PC-9 (cell line): Measurements from ENCODE around the gene KIAA1217. TPM values are rescaled to one million over a fixed set of nuclear protein-coding genes. Genes with fewer than 3 reads are reported as not detected.
A peak's percentile ranks its signal among the peaks of the same experiment; 100 is the strongest.

Experiments
- BruUV-seq: library from RNA; stranded (reverse); fragments of 400-500 nt; replicated peaks from 2 replicates; lab custom pipeline; 2021; lab: Mats Ljungman, UMichigan
- CTCF ChIA-PET: fragments of 300-600 bp; sonication (Branson Sonifier 250); formaldehyde crosslinking; loops from one replicate; lab custom pipeline; 2022; ENCODE audit warnings: antibody characterized with exemption; lab: Charles Lee
- POLR2A ChIA-PET: fragments of 300-600 bp; sonication (Branson Sonifier 250); formaldehyde crosslinking; loops from one replicate; lab custom pipeline; 2022; ENCODE audit warnings: antibody characterized with exemption; ENCODE audit not compliant: unreplicated experiment; lab: Charles Lee
- DNase-seq, 2 experiments: peaks; one replicate each; pipeline versions ENCODE4 v3.0.0 to v3.0.0-alpha.2; 2015 to 2022; ENCODE audit warnings: mixed read lengths in 1 of 2
- H2AFZ ChIP-seq: fragments of 200-600 bp; sonication (generic); 2 replicates; pipeline ENCODE4 v1.8.1; 2017; ENCODE audit warnings: antibody characterized with exemption
- H3F3A ChIP-seq: fragments of 200-600 bp; sonication (generic); 2 replicates; pipeline ENCODE4 v1.8.1; 2017; ENCODE audit warnings: antibody characterized with exemption, mild to moderate bottlenecking, low read depth; ENCODE audit not compliant: insufficient read depth
- H3K27ac ChIP-seq: fragments of 200-600 bp; sonication (generic); 2 replicates; pipeline ENCODE4 v1.6.1; 2016; ENCODE audit warnings: mixed run types
- H3K27me3 ChIP-seq: fragments of 200-600 bp; sonication (generic); 2 replicates; pipeline ENCODE4 v1.6.1; 2016; ENCODE audit warnings: low read depth, mixed run types; ENCODE audit not compliant: insufficient read depth
- H3K36me3 ChIP-seq: fragments of 200-600 bp; sonication (generic); 2 replicates; pipeline ENCODE4 v1.6.1; 2016; ENCODE audit warnings: low read depth, mixed run types
- H3K4me1 ChIP-seq: fragments of 200-600 bp; sonication (generic); replicated peaks from 2 replicates; pipeline ENCODE4 v1.6.1; 2016; ENCODE audit warnings: mixed run types; ENCODE audit not compliant: insufficient read depth
- H3K4me2 ChIP-seq: fragments of 200-600 bp; sonication (generic); 2 replicates; pipeline ENCODE4 v1.6.1; 2017; ENCODE audit warnings: mixed run types
- H3K4me3 ChIP-seq: fragments of 200-600 bp; sonication (generic); 2 replicates; pipeline ENCODE4 v1.6.1; 2016; ENCODE audit warnings: mixed run types
- H3K79me2 ChIP-seq: fragments of 200-600 bp; sonication (generic); 2 replicates; pipeline ENCODE4 v1.6.1; 2017; ENCODE audit warnings: low read depth, mixed run types
- H3K9me2 ChIP-seq: fragments of 200-600 bp; sonication (generic); 2 replicates; pipeline ENCODE4 v1.8.1; 2017; ENCODE audit warnings: mild to moderate bottlenecking; ENCODE audit not compliant: insufficient read depth
- H3K9me3 ChIP-seq: fragments of 200-600 bp; sonication (generic); 2 replicates; pipeline ENCODE4 v1.8.1; 2016; ENCODE audit warnings: low read depth; ENCODE audit not compliant: insufficient read depth
- H4K20me1 ChIP-seq: fragments of 200-600 bp; sonication (generic); 2 replicates; pipeline ENCODE4 v1.8.1; 2017; ENCODE audit not compliant: insufficient read depth
- EZH2 ChIP-seq: fragments of 200-600 bp; sonication (generic); IDR thresholded peaks from 2 replicates; pipeline ENCODE4 v1.8.0; 2017; ENCODE audit warnings: antibody characterized with exemption, low read depth
- intact Hi-C: fragments of 100-400 bp; cut with micrococcal nuclease; formaldehyde crosslinking; loops from one replicate; pipeline ENCODE4 v1.10.0; 2022; ENCODE audit not compliant: unreplicated experiment
- total RNA-seq: library from RNA; stranded (reverse); gene quantifications from 2 replicates; pipeline ENCODE4 v1.2.3, GENCODE V29; 2021
- TF ChIP-seq, protein P1 (sequence below): fragments of 200-600 bp; sonication (generic); conservative IDR thresholded peaks from 2 replicates; pipeline ENCODE4 v1.6.1; 2017; ENCODE audit warnings: mixed run types, antibody characterized with exemption, mild to moderate bottlenecking, moderate library complexity

KIAA1217 gene
- total RNA-seq, 1 experiment from 2014 or later: 41.1 TPM

GRCh38 chr10:24502006-24502405 lies 293.1 kb downstream of the KIAA1217 start:
- Histone ChIP-seq H3K4me3 (no peak overlapping the region), H2AFZ (no peak overlapping the region), H3K36me3 (no peaks in the 10 kb centered on the region), H3F3A (no peaks in the 10 kb centered on the region), H3K79me2 (no peaks in the 10 kb centered on the region), H3K4me1 (no peaks in the 10 kb centered on the region), H3K27me3 (no peaks in the 10 kb centered on the region), H3K27ac (no peak overlapping the region), H4K20me1 (no peaks in the 10 kb centered on the region), H3K9me2 (no peaks in the 10 kb centered on the region), H3K4me2 (no peak overlapping the region), H3K9me3 (no peaks in the 10 kb centered on the region)
- ChIA-PET POLR2A (no interaction called here), CTCF (interaction anchor here (0.7 kb wide), 1 partner anchor 671 kb away, joined by 7 read pairs; no protein-coding TSS in a partner anchor)
- no peak for DNase-seq
- intact Hi-C loops: no loop called here
- no TSS peak for BruUV-seq
- TF ChIP-seq, protein P1, sequence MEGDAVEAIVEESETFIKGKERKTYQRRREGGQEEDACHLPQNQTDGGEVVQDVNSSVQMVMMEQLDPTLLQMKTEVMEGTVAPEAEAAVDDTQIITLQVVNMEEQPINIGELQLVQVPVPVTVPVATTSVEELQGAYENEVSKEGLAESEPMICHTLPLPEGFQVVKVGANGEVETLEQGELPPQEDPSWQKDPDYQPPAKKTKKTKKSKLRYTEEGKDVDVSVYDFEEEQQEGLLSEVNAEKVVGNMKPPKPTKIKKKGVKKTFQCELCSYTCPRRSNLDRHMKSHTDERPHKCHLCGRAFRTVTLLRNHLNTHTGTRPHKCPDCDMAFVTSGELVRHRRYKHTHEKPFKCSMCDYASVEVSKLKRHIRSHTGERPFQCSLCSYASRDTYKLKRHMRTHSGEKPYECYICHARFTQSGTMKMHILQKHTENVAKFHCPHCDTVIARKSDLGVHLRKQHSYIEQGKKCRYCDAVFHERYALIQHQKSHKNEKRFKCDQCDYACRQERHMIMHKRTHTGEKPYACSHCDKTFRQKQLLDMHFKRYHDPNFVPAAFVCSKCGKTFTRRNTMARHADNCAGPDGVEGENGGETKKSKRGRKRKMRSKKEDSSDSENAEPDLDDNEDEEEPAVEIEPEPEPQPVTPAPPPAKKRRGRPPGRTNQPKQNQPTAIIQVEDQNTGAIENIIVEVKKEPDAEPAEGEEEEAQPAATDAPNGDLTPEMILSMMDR: no peak
- TF ChIP-seq EZH2: no peak

GRCh38 chr10:24502801-24503460 lies 294.0 kb downstream of the KIAA1217 start:
- H3F3A ChIP-seq: no peaks in the 10 kb centered on the region
- ChIA-PET CTCF (no interaction called here), POLR2A (no interaction called here)
- DNase-seq: no peak
- H3K4me3 ChIP-seq: no peak overlapping the region
- no peaks in the 10 kb centered on the region for H4K20me1 ChIP-seq
- H3K4me2 ChIP-seq: no peak overlapping the region
- TF ChIP-seq, protein P1: no peak
- TF ChIP-seq EZH2: no peak
- H3K27ac ChIP-seq: no peak overlapping the region
- no peaks in the 10 kb centered on the region for H3K36me3 ChIP-seq
- no peaks in the 10 kb centered on the region for H3K9me3 ChIP-seq
- no peaks in the 10 kb centered on the region for H3K27me3 ChIP-seq
- H3K9me2 ChIP-seq: no peaks in the 10 kb centered on the region
- intact Hi-C loops: loop anchor here (1.0 kb wide), 4 partner anchors 120 to 509 kb away; no protein-coding TSS in a partner anchor
- H2AFZ ChIP-seq: no peak overlapping the region
- no peaks in the 10 kb centered on the region for H3K79me2 ChIP-seq
- no peaks in the 10 kb centered on the region for H3K4me1 ChIP-seq
- BruUV-seq: no TSS peak

DNA sequence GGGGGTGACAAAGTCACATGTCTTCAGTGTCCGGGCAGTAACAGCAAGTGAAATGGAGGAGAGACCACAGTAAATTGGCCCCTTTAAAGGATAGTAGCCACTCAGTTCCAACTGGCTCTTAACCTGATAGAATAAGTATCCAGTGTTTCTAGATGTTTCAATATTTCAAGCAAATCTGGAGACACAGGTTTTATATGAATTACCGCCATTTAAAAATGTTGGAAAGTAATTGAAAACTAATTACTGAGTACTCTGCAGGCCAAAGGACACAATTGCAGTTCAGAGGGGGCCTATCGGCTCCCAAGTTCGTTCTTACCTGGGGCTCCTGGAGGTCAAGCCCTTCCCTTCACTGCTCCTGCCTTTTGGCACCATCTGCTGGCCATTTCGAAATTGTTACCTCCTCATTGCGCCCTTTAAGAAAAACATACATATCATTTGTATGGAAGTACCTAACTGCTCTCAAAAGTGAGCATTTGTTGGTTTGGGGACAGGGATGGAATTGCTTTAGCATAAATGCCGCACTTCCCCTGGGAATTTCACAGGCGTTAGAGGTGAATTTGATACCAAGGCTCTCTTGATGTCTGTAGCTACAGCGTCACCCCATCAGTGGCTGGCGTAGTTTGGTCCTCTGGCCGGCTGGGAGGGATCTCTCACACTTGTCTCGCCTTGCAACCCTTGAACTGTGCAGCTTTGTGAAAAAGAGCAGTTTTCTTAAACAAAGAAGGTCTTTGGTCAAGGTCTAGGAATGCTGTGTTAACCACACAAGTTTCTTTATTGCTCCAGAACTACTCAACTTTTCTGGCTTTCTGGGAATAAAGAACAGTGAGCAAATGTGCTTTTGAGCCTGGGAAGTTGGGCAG lies 294.8 kb downstream of the KIAA1217 start:
- no peak for TF ChIP-seq EZH2
- TF ChIP-seq, protein P1: peak; percentile 74
- Histone ChIP-seq H3F3A (no peaks in the 10 kb centered on the region), H3K4me1 (no peaks in the 10 kb centered on the region), H3K27me3 (no peaks in the 10 kb centered on the region), H3K4me2 (no peak overlapping the region), H3K9me2 (no peaks in the 10 kb centered on the region), H3K4me3 (no peak overlapping the region), H4K20me1 (no peaks in the 10 kb centered on the region), H3K9me3 (no peaks in the 10 kb centered on the region), H3K79me2 (no peaks in the 10 kb centered on the region), H2AFZ (no peak overlapping the region), H3K36me3 (no peaks in the 10 kb centered on the region), H3K27ac (no peak overlapping the region)
- intact Hi-C loops: loop anchor here (1.0 kb wide), 4 partner anchors 120 to 509 kb away; no protein-coding TSS in a partner anchor
- peak in 1 of 2 experiments; percentile 40 for DNase-seq
- CTCF ChIA-PET: interaction anchor here (0.7 kb wide), 1 partner anchor 1163 kb away, joined by 4 read pairs; no protein-coding TSS in a partner anchor
- POLR2A ChIA-PET: no interaction called here
- no TSS peak for BruUV-seq
